Neuron (in vitro differentiated cells): ENCODE results near the gene FAM184A.
"Not testable (repeated sequence)": the region's sequence is repeated elsewhere in the genome, so short reads cannot be mapped to it uniquely, and the experiment has no call there.

Experiments
- H2AFZ ChIP-seq: one replicate; pipeline ENCODE4 v1.6.1; 2013; ENCODE audit warnings: low read depth, mild to moderate bottlenecking, inconsistent platforms, low read length, moderate library complexity
- H3K27me3 ChIP-seq: one replicate; pipeline ENCODE4 v1.6.1; 2013; ENCODE audit warnings: low read length; ENCODE audit not compliant: insufficient read depth
- H3K36me3 ChIP-seq: one replicate; pipeline ENCODE4 v1.6.1; 2013; ENCODE audit warnings: low read length; ENCODE audit not compliant: insufficient read depth
- H3K4me1 ChIP-seq: one replicate; pipeline ENCODE4 v1.6.1; 2013; ENCODE audit warnings: low read length; ENCODE audit not compliant: insufficient read depth
- H3K4me3 ChIP-seq: 2 replicates; pipeline ENCODE4 v1.5.1; 2013; ENCODE audit warnings: mild to moderate bottlenecking, low read length, moderate library complexity
- H3K9me3 ChIP-seq: one replicate; pipeline ENCODE4 v1.6.1; 2013; ENCODE audit warnings: low read length

The FAM184A gene

GRCh38 chr6:119036081-119036480 is 42.4 kb downstream of the FAM184A start:
- Histone ChIP-seq H3K36me3 (no peaks in the 10 kb centered on the region), H3K9me3 (no peaks in the 10 kb centered on the region), H3K27me3 (no peaks in the 10 kb centered on the region), H3K4me1 (peaks cover 8% of the 10 kb centered on the region), H2AFZ (no peak overlapping the region), H3K4me3 (no peak overlapping the region)

GRCh38 chr6:119035459-119035858 is 43.0 kb downstream of the FAM184A start:
- no peaks in the 10 kb centered on the region for H3K9me3 ChIP-seq
- no peaks in the 10 kb centered on the region for H3K36me3 ChIP-seq
- peaks cover 8% of the 10 kb centered on the region for H3K4me1 ChIP-seq
- no peak overlapping the region for H3K4me3 ChIP-seq
- H3K27me3 ChIP-seq = no peaks in the 10 kb centered on the region
- H2AFZ ChIP-seq = no peak overlapping the region

GRCh38 chr6:119034827-119035458 is 43.5 kb downstream of the FAM184A start:
- Histone ChIP-seq H3K36me3 (no peaks in the 10 kb centered on the region), H2AFZ (no peak overlapping the region), H3K27me3 (no peaks in the 10 kb centered on the region), H3K9me3 (no peaks in the 10 kb centered on the region), H3K4me1 (peaks cover 8% of the 10 kb centered on the region), H3K4me3 (no peak overlapping the region)

- Histone ChIP-seq H3K27me3 (no peaks in the 10 kb centered on the region), H3K36me3 (no peaks in the 10 kb centered on the region), H3K9me3 (no peaks in the 10 kb centered on the region), H3K4me1 (peaks cover 8% of the 10 kb centered on the region), H2AFZ (no peak overlapping the region), H3K4me3 (no peak overlapping the region)
Observed at GRCh38 chr6:119032428-119032827, 46.0 kb downstream of the FAM184A start.

GRCh38 chr6:119030759-119031158 is 47.7 kb downstream of the FAM184A start:
- Histone ChIP-seq H3K27me3 (no peaks in the 10 kb centered on the region), H2AFZ (no peak overlapping the region), H3K36me3 (no peaks in the 10 kb centered on the region), H3K4me1 (peaks cover 8% of the 10 kb centered on the region), H3K4me3 (no peak overlapping the region), H3K9me3 (no peaks in the 10 kb centered on the region)

- H3K9me3 ChIP-seq = no peaks in the 10 kb centered on the region
- no peaks in the 10 kb centered on the region for H3K27me3 ChIP-seq
- H3K36me3 ChIP-seq = no peaks in the 10 kb centered on the region
- no peak overlapping the region for H2AFZ ChIP-seq
- H3K4me3 ChIP-seq = no peak overlapping the region
- H3K4me1 ChIP-seq = peaks cover 4% of the 10 kb centered on the region
Observed at GRCh38 chr6:119028091-119028490, 50.4 kb downstream of the FAM184A start.

- peaks cover 4% of the 10 kb centered on the region for H3K4me1 ChIP-seq
- H3K9me3 ChIP-seq = no peaks in the 10 kb centered on the region
- no peak overlapping the region for H2AFZ ChIP-seq
- no peaks in the 10 kb centered on the region for H3K36me3 ChIP-seq
- H3K4me3 ChIP-seq = no peak overlapping the region
- H3K27me3 ChIP-seq = no peaks in the 10 kb centered on the region
Observed at GRCh38 chr6:119027465-119027864, 51.0 kb downstream of the FAM184A start.

GRCh38 chr6:119026822-119027221 is 51.6 kb downstream of the FAM184A start:
- Histone ChIP-seq H3K4me1 (peaks cover 4% of the 10 kb centered on the region), H3K27me3 (no peaks in the 10 kb centered on the region), H3K36me3 (no peaks in the 10 kb centered on the region), H3K4me3 (no peak overlapping the region), H2AFZ (no peak overlapping the region), H3K9me3 (no peaks in the 10 kb centered on the region)

- Histone ChIP-seq H2AFZ (no peak overlapping the region), H3K4me1 (peaks cover 4% of the 10 kb centered on the region), H3K27me3 (no peaks in the 10 kb centered on the region), H3K36me3 (no peaks in the 10 kb centered on the region), H3K4me3 (no peak overlapping the region), H3K9me3 (no peaks in the 10 kb centered on the region)
Observed at GRCh38 chr6:119025793-119026192, 52.7 kb downstream of the FAM184A start.

- H3K4me3 ChIP-seq = no peak overlapping the region
- H3K9me3 ChIP-seq = no peaks in the 10 kb centered on the region
- no peaks in the 10 kb centered on the region for H3K27me3 ChIP-seq
- peaks cover 3% of the 10 kb centered on the region for H3K36me3 ChIP-seq
- no peak overlapping the region for H2AFZ ChIP-seq
- peaks cover 4% of the 10 kb centered on the region for H3K4me1 ChIP-seq
Observed at GRCh38 chr6:119024111-119024510, 54.4 kb downstream of the FAM184A start.

GRCh38 chr6:119022796-119023195 is 55.7 kb downstream of the FAM184A start:
- Histone ChIP-seq H3K9me3 (peaks cover 3% of the 10 kb centered on the region), H2AFZ (no peak overlapping the region), H3K36me3 (peaks cover 6% of the 10 kb centered on the region), H3K27me3 (no peaks in the 10 kb centered on the region), H3K4me3 (no peak overlapping the region), H3K4me1 (peaks cover 4% of the 10 kb centered on the region)

- Histone ChIP-seq H3K36me3 (peaks cover 10% of the 10 kb centered on the region), H3K4me3 (no peak overlapping the region), H3K27me3 (no peaks in the 10 kb centered on the region), H3K4me1 (peaks cover 4% of the 10 kb centered on the region), H2AFZ (no peak overlapping the region), H3K9me3 (peaks cover 6% of the 10 kb centered on the region)
Observed at GRCh38 chr6:119020597-119021561, 57.6 kb downstream of the FAM184A start.

GRCh38 chr6:119015165-119015564 is 63.3 kb downstream of the FAM184A start:
- not testable (repeated sequence) for H3K36me3 ChIP-seq, H2AFZ ChIP-seq, H3K4me1 ChIP-seq, H3K27me3 ChIP-seq, H3K9me3 ChIP-seq, H3K4me3 ChIP-seq
